HG03558 (cell line): Measurements from ENCODE around the gene ASPHD2.
"Not testable (repeated sequence)": the region's sequence is repeated elsewhere in the genome, so short reads cannot be mapped to it uniquely, and the experiment has no call there.

ENCODE experiments used
- ATAC-seq: cut with Tn5 transposase; IDR thresholded peaks from one replicate; pipeline ENCODE4 v1.9.1; 2021; ENCODE audit warnings: moderate number of reproducible peaks; ENCODE audit not compliant: unreplicated experiment; ENCODE audit errors: extremely low read depth

Gene ASPHD2

DNA sequence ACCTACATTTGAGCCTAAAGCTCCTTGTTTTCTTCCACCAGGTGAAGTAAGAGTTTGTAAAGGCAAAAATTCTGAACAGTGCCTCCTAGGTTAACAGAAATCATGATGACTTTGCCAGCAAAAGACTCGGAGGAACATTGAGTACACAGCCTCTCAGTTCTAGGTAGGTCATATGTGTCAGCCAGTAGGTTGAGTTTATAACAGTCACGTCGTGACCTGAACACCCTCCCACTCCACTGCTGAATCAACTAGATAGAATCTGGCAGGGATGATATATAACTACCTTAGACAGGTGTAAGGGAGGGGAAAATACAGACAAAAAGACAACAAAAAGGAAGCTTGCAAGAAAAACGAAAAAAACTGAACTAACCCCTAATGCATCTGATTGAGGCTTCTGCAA lies 12.8 kb upstream of the ASPHD2 start:
- no peak for ATAC-seq

GRCh38 chr22:26416670-26417276 lies 12.3 kb upstream of the ASPHD2 start:
- no peak for ATAC-seq

- ATAC-seq: no peak
Observed at GRCh38 chr22:26417406-26417805, 11.7 kb upstream of the ASPHD2 start.

DNA sequence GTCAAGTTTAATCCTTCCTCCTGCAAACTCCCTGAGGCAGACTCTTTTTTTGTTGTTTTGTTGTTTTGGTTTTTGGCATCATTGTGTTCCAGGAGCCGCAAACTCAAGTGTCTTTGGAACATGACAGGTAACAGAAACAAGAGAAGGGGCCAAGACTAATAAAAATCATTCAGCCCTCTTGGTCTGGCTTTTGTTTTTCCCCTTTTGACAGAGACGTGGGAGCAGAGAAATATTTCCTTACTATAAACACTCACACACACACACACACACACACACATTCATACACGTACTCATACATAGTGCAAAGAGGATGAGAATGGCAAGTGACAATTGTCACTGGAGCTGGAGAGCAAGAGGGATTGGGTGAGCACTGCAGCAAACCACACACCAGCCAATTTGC lies 10.4 kb upstream of the ASPHD2 start:
- no peak for ATAC-seq

GRCh38 chr22:26426924-26427323 lies 2.1 kb upstream of the ASPHD2 start:
- no peak for ATAC-seq

- no peak for ATAC-seq
Observed at GRCh38 chr22:26429458-26430286, 612 bp downstream of the ASPHD2 start.

DNA sequence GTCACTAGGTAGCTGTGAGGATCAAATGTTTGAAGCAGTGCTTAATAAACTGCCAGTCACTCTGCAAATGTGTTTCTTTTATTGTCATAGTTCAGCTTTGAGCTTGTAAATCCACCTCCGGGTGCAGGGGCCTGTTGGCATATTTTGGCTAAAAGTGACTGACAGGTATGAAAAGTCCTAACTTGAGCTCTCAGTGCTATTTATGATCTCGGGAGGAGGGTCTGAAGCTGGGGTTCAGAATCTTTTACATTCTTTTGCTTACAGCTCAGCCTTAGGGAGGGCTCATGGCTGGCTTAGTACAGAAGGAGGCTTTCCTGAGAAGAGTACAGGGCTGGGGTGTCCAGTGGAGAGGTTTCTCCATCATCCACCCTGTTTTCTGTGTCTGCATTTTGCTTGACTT lies 1.5 kb downstream of the ASPHD2 start:
- ATAC-seq: no peak

DNA sequence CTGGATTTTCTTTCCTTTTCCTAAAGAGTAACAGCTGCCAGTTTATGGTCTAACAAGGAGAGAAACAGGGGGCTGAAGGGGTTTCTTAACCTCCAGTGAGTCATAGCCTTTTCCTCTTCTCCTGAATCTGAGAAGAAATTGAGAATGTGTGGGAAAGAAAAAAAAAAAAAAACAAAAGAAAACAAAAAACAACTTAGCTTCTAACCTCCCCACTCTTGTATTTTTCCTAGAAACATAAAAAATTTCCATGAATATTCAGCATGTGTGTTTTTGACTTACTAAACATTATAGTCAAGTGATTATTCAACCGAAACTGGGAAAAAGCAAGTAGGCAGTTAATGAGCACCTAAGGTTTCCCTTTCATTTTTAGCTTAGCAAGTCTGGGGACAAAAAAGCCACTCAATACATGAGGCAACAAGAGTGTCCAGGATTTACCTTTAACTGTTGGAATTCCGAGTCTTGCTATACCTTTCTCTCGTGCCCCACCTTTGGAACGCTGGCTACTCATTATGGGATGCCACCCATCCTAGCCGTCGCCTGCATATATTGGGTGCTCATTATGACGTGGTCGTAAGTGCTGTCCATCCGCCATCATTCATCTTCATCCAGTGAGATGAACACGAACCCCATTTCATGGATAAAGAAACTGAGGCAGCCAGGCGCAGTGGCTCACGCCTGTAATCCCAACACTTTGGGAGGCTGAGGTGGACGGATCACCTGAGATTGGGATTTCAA lies 2.4 kb downstream of the ASPHD2 start:
- ATAC-seq: no peak

DNA sequence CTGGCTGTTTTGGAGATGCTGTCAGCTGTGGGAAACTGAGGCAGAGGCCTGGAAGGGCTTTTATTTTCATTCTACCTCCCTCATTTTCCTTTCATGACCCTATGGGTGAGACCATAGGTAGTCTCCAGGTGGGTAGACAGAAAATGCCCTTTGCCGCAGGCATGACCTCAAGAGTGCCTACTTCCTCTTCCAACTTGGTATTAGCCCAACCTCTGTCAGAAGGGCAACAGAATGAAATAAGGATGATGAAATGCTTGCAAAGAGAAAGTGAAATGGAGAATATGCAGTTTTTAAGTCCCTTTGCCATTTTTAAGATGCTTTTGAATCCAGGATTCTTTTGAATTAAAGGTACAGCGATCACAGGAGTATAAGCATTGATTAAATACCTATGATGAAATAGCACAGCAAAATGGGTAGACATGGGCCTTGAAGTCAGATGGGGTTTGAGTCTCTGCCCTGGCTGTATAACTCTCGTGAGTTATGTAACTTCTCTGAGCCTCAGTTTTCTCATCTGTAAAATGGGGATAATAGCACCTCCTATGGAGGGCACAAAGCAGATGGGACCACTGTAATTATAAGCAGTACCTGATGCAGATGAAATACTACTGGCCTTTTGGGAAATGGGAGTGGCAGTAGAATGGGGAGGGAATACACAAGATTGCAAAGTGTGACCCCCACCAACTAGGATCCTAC lies 3.7 kb downstream of the ASPHD2 start:
- no peak for ATAC-seq

DNA sequence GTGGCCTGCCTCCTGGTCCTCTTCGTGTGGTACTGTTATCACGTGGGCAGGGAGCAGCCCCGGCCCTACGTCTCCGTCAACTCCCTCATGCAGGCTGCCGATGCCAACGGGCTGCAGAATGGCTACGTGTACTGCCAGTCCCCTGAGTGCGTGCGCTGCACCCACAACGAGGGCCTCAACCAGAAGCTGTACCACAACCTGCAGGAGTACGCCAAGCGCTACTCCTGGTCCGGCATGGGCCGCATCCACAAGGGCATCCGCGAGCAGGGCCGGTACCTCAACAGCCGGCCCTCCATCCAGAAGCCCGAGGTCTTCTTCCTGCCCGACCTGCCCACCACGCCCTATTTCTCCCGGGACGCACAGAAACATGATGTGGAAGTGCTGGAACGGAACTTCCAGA lies 4.7 kb downstream of the ASPHD2 start:
- ATAC-seq: no peak

DNA sequence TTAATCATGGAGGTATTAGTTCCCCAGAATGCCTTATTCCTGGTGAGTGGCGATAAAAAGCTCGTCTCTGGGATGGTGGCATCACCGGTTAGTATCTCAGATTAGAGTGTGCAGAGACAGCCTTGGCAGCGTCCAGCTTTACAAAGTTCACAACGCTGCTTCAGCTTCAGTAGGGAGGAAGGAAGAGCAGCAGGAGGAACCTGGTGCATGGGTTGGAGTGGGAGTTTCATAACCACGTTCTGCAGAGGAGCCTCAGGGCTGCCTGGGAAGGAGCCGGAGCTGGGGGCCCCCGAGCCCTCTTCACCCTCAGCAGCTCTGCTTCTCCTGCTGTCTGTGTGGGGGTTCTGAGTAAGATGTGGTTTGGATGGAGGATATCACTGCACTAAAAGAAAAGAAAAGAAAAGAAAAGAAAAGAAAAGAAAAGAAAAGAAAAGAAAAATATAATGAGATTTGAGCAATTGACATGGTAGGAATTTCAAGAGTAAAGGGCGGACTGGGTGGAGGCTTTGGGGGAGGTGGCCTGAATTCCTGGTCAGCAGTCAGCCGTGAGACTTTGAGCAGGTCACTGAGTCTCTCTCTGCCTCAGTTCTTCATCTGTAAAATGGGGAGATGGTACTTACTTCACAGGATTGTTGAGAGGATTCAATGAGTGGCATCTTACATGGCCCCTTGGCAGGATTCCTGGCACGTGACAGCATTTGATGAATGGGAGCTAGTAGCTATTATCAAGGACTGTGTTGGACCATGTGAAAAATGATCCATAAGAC lies 6.5 kb downstream of the ASPHD2 start:
- no peak for ATAC-seq

DNA sequence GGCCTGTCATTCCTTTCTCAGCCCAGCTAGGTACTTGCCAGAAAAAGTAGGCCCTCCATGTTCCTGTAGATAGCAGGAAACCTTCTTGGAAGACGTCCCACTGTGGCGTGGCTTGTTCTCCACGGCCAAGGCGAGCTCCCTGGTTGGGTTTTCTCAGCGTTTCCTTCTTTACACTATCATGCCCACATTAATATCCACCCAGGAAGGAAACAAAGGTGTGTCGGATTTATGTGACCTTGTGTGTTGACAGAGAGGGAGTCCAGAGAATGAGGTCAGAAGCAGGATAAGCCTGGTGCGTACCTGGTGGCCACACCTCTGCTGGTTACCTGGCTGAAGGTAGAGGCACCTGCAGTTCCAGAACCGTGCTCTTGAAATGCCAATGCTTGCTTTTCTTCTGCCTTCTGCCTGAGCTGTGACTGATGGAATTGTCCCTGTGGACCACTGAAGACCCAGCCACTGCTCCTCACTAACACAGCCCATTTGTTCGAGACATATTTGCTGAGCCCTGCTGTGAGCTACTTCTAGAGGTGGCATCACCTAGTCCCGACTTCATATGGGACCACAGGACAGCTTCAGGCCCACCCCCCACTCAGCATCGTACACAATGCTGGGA lies 7.9 kb downstream of the ASPHD2 start:
- no peak for ATAC-seq

DNA sequence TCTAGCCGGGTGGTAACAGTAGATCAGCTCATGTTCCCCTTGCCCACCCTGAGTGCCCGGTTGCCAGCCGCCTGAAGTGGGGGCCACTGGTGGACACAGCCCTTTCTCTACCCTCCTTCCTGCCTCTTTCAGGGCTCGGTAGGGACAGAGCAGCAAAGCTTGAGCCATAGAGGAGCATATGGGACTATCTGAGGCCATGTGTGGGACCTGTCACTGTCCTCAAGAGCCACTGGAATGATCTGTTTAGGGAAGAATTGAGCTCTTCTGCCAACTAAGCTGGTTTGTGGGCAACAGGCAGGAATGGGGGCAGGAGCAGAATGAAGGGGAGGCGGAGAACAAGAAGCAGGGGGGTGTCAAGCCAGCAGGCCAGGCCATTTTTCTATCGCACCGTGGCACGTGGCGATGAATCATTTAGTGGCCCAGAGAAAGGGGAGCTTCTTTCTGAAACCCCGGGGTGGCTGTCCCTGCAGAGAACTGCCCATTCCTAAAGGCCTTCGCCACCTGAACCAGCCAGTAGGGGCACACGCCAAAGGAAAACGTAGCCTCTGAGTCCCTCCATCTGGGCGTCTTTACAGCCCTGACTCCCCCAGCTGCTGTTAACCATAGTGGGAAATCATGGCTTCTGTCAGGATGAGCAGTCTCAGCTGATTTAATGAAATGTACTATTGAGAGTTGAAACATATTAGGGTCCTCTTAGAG lies 8.8 kb downstream of the ASPHD2 start:
- no peak for ATAC-seq

- ATAC-seq: not testable (repeated sequence)
Observed at GRCh38 chr22:26438776-26439175, 9.7 kb downstream of the ASPHD2 start.

DNA sequence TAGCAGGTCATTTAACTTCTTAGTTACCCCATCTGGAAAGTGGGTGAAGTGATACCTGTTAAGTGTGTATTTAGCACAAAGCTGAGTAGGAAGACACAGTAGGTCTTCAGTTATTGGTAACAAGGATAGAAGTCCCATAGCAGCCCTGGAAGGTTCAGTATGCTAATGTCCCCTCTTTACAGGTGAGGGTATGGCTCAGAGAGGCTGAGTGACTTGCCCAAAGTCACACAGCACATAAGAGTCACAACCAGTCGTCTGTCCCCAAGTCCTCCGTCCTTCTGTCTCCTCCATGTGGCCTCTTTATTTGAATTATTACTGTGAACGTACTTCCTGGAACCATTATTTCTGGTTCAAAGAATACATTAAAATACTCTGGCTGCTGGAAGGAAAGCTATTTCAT lies 10.5 kb downstream of the ASPHD2 start:
- no peak for ATAC-seq

DNA sequence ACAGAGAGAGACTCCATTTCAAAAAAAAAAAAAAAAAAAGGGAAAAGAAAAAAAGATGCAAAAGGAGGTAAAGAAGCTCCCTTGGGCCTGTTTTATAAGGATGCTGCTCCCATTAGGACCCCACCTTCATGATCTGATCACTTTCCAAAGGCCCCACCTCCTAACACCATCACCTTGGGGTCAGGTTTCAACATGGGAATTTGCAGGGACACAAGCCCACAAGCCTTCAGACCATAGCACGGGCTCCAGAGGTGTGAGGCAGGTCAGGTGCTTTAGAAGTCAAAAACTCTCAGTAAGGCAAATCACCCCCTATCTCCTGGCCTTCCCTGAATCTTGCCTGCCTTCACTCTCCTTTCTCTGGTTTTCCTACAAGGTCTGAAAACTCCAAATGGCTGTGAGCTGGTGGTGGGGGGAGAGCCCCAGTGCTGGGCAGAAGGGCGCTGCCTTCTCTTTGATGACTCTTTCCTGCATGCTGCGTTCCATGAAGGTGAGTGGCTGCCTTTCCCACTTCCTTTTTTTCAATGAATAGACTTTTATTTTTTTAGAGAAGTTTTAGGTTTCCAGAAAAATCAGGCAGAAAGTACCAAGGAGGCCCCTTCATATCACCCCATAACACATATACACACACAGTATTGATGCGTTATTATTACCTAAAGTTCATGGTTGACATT lies 13.2 kb downstream of the ASPHD2 start:
- no peak for ATAC-seq

DNA sequence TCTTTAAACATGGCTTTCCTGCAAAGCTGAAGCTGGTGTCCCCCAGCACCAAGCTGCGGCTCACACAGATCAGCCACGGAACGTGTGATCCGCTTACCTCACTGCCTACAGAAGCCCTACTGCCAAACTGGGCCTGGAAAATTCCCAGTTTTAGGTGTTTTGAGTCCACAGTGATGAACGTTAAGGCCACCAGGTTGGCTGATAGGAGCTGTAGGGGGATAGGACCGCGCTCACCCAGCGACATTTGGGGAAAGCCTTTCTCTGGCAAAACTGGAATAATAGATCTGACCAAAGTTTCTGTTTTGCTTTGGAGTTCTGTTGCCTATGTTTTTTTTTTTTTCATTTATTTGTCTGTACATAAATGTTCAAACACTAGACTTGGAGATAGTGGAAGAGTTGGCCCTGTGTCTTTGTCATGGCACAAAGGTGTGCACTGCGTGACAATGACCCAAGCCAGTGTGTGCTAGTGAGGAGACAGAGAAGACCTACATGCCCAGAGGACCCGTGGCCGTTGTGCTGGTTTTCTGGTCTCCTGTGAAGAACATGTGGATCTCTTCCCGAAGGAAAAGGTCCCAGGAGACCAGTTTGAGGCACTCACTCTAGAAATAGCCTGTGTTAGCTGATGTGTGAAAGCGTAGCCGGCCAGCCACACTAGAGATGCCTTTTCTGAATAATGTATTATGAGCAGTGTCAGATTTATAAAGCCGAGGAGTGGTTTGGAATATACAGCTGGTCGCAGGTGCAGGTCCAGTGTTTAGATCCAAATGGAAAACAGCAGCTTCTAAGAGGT lies 15.0 kb downstream of the ASPHD2 start:
- no peak for ATAC-seq

DNA sequence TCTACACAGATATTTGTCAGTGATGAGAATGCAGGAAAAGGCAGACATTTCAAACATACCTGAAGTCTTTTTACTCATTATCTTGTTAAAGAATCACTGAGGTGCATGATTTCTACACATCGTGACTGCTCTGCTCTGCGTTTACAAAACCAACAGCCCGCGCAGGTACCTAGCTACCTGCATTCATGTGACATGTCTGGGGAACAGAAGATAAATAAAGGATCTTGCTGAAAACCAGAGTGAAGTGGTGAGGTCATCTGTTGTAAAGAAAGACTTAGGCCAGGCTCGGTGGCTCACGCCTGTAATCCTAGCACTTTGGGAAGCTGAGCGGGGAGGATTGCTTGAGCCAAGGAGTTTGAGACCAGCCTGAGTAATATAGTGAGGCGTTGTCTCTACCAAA lies 15.7 kb downstream of the ASPHD2 start:
- no peak for ATAC-seq
